OCI-LY1 (cell line): ENCODE measurements around the gene GIPC2.
"Not testable (repeated sequence)": the region's sequence is repeated elsewhere in the genome, so short reads cannot be mapped to it uniquely, and the experiment has no call there.

ENCODE experiments used
- EZH2 ChIP-seq: fragments of 200-600 bp; sonication (generic), shearing (Covaris generic); IDR thresholded peaks from 2 replicates; pipeline ENCODE4 v1.8.0; 2017; ENCODE audit warnings: borderline replicate concordance, mixed run types, mild to moderate bottlenecking, antibody characterized with exemption, low read length, moderate library complexity, mixed read lengths
- TF ChIP-seq, protein P1 (sequence below): fragments of 200-600 bp; sonication (generic), shearing (Covaris generic); IDR thresholded peaks from 2 replicates; pipeline ENCODE4 v1.5.1; 2017; ENCODE audit warnings: mild to moderate bottlenecking, antibody characterized with exemption, low read length, moderate library complexity, mixed read lengths

DNA sequence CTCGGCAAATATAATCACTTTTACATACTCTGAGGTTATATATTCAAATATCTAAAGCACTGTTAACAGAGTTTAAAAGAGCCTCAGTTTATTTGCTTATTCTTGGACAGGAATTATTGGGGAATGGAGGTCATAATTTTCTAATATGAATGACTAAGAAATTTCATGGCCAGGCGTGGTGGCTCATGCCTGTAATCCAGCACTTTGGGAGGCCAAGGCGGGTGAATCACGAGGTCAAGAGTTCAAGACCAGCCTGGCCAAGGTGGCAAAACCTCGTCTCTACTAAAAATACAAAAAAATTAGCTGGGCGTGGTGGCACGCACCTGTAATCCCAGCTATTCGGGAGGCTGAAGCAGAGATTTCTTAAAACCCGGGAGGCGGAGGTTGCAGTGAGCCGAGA is 45.2 kb upstream of the GIPC2 start:
- TF ChIP-seq, protein P1, sequence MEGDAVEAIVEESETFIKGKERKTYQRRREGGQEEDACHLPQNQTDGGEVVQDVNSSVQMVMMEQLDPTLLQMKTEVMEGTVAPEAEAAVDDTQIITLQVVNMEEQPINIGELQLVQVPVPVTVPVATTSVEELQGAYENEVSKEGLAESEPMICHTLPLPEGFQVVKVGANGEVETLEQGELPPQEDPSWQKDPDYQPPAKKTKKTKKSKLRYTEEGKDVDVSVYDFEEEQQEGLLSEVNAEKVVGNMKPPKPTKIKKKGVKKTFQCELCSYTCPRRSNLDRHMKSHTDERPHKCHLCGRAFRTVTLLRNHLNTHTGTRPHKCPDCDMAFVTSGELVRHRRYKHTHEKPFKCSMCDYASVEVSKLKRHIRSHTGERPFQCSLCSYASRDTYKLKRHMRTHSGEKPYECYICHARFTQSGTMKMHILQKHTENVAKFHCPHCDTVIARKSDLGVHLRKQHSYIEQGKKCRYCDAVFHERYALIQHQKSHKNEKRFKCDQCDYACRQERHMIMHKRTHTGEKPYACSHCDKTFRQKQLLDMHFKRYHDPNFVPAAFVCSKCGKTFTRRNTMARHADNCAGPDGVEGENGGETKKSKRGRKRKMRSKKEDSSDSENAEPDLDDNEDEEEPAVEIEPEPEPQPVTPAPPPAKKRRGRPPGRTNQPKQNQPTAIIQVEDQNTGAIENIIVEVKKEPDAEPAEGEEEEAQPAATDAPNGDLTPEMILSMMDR, result not testable (repeated sequence)
- not testable (repeated sequence) for TF ChIP-seq EZH2
